IPS DF 6.9 (cell line): ENCODE measurements around the gene NDUFAF3.

Source experiments
- DNase-seq: peaks from one replicate; pipeline ENCODE4 v3.0.0-alpha.2; 2013; ENCODE audit warnings: low read depth, low spot score
- H3K27ac ChIP-seq: one replicate; pipeline ENCODE4 v1.5.1; 2013; ENCODE audit warnings: low read length, control low read depth
- H3K27me3 ChIP-seq: 2 replicates; pipeline ENCODE4 v1.6.1; 2013; ENCODE audit warnings: mild to moderate bottlenecking, low read length; ENCODE audit not compliant: control insufficient read depth, insufficient read depth
- H3K36me3 ChIP-seq: 2 replicates; pipeline ENCODE4 v1.6.1; 2013; ENCODE audit warnings: low read length; ENCODE audit not compliant: control insufficient read depth, insufficient read depth
- H3K4me1 ChIP-seq: 2 replicates; pipeline ENCODE4 v1.6.1; 2013; ENCODE audit warnings: low read length; ENCODE audit not compliant: control insufficient read depth, insufficient read depth
- H3K4me3 ChIP-seq: 2 replicates; pipeline ENCODE4 v1.5.1; 2013; ENCODE audit warnings: mild to moderate bottlenecking, low read length
- H3K9me3 ChIP-seq: 2 replicates; pipeline ENCODE4 v1.6.1; 2013; ENCODE audit warnings: low read length, inconsistent platforms; ENCODE audit not compliant: control insufficient read depth, insufficient read depth
- WGBS: extraction: QIAGEN DNeasy Blood & Tissue Kit; methylation state at CpG from one replicate; pipeline ENCODE4 v1.1.7; 2013; ENCODE audit warnings: mixed read lengths, missing lambda C conversion rate; ENCODE audit not compliant: insufficient read length, insufficient coverage; 5-methylcytosine and 5-hydroxymethylcytosine counted together

NDUFAF3 gene

GRCh38 chr3:48989796-48990635 is 31.9 kb upstream of the NDUFAF3 start, which contains the start of gene P4HTM:
P4HTM (plus strand) TSS chr3:48990241; CDS start chr3:48990257, 16 bp downstream.
- peak; percentile 55 for DNase-seq
- Histone ChIP-seq H3K27ac (no peak within 1 kb of the TSS), H3K27me3 (no peaks in the 10 kb centered on the region), H3K36me3 (0 out of 2 replicates have a peak, but pooled peaks cover 1% of the 10 kb centered on the region), H3K4me1 (peaks cover 4% of the 10 kb centered on the region; the same call in 1 of the 2 replicates), H3K9me3 (no peaks in the 10 kb centered on the region), H3K4me3 (peak within 1 kb of the TSS; percentile 47)
- WGBS = no CpG with 5 or more reads among the region's 91 CpGs

GRCh38 chr3:48990636-48991469 is 31.1 kb upstream of the NDUFAF3 start:
- peaks cover 4% of the 10 kb centered on the region; the same call in 1 of the 2 replicates for H3K4me1 ChIP-seq
- H3K27me3 ChIP-seq = no peaks in the 10 kb centered on the region
- no CpG with 5 or more reads among the region's 40 CpGs for WGBS
- no peak overlapping the region for H3K27ac ChIP-seq
- H3K9me3 ChIP-seq = no peaks in the 10 kb centered on the region
- no peak for DNase-seq
- no peaks in the 10 kb centered on the region for H3K36me3 ChIP-seq
- H3K4me3 ChIP-seq = peak overlapping the region; percentile 47

DNA sequence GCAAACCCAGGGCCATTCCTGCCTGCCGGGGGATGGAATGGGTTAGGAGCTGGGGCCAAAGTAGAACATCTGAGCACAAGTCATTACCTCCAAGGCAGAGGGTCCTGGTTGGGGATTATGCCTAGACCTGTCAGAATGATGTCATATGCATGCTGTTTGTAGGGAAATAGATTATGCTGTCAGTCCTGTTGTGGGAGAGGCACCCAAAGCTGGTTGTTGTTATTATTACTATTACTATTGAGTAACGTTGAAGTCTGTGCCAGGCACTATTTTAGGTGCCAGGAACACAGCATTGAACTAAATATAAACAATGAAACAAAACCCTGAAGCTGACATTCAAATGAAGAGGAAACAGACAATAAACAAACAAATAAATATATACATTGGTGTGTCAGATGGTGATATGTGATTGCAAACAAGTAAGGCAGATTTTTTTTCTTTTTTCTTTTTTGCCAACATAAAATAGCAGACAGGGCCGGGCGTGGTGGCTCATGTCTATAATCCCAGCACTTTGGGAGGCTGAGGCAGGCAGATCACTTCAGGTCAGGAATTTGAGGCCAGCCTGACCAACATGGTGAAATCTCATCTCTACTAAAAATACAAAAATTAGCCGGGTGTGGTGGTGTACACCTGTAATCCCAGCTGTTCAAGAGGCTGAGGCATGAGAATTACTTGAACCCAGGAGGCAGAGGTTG is 29.9 kb upstream of the NDUFAF3 start:
- Histone ChIP-seq H3K36me3 (no peaks in the 10 kb centered on the region), H3K27me3 (no peaks in the 10 kb centered on the region), H3K4me3 (no peak overlapping the region), H3K4me1 (peaks cover 4% of the 10 kb centered on the region; the same call in 1 of the 2 replicates), H3K9me3 (no peaks in the 10 kb centered on the region), H3K27ac (no peak overlapping the region)
- DNase-seq = no peak
- no CpG with 5 or more reads among the region's 5 CpGs for WGBS

- DNase-seq = no peak
- H3K27ac ChIP-seq = no peak overlapping the region
- no peaks in the 10 kb centered on the region for H3K9me3 ChIP-seq
- no peaks in the 10 kb centered on the region for H3K36me3 ChIP-seq
- no peak overlapping the region for H3K4me3 ChIP-seq
- no peaks in the 10 kb centered on the region for H3K27me3 ChIP-seq
- peaks cover 4% of the 10 kb centered on the region; the same call in 1 of the 2 replicates for H3K4me1 ChIP-seq
These were observed 28.1 kb upstream of the NDUFAF3 start for GRCh38 chr3:48993834-48994233.

- Histone ChIP-seq H3K27me3 (no peaks in the 10 kb centered on the region), H3K4me1 (peaks cover 3% of the 10 kb centered on the region), H3K9me3 (no peaks in the 10 kb centered on the region), H3K4me3 (no peak overlapping the region), H3K27ac (no peak overlapping the region), H3K36me3 (no peaks in the 10 kb centered on the region)
- no CpG with 5 or more reads among the region's 8 CpGs for WGBS
- DNase-seq = no peak
These were observed 25.3 kb upstream of the NDUFAF3 start for GRCh38 chr3:48996640-48997039.

- no peak for DNase-seq
- Histone ChIP-seq H3K4me3 (no peak overlapping the region), H3K9me3 (no peaks in the 10 kb centered on the region), H3K36me3 (no peaks in the 10 kb centered on the region), H3K4me1 (peaks cover 3% of the 10 kb centered on the region), H3K27ac (no peak overlapping the region), H3K27me3 (no peaks in the 10 kb centered on the region)
- WGBS = no CpG with 5 or more reads among the region's 8 CpGs
These were observed 24.8 kb upstream of the NDUFAF3 start for GRCh38 chr3:48997102-48997635.

- no CpG with 5 or more reads among the region's 20 CpGs for whole genome bisulfite sequencing
- no peak overlapping the region for H3K4me3 ChIP-seq
- no peak for DNase-seq
- no peaks in the 10 kb centered on the region for H3K9me3 ChIP-seq
- H3K27ac ChIP-seq = no peak overlapping the region
- peaks cover 3% of the 10 kb centered on the region for H3K4me1 ChIP-seq
- no peaks in the 10 kb centered on the region for H3K27me3 ChIP-seq
- H3K36me3 ChIP-seq = no peaks in the 10 kb centered on the region
These were observed 23.9 kb upstream of the NDUFAF3 start for GRCh38 chr3:48997714-48998637.

- Histone ChIP-seq H3K4me1 (peaks cover 3% of the 10 kb centered on the region), H3K36me3 (no peaks in the 10 kb centered on the region), H3K27ac (no peak overlapping the region), H3K9me3 (no peaks in the 10 kb centered on the region), H3K27me3 (no peaks in the 10 kb centered on the region), H3K4me3 (no peak overlapping the region)
- no peak for DNase-seq
- no CpG with 5 or more reads among the region's 8 CpGs for WGBS
These were observed 22.6 kb upstream of the NDUFAF3 start for GRCh38 chr3:48999085-48999858.

DNA sequence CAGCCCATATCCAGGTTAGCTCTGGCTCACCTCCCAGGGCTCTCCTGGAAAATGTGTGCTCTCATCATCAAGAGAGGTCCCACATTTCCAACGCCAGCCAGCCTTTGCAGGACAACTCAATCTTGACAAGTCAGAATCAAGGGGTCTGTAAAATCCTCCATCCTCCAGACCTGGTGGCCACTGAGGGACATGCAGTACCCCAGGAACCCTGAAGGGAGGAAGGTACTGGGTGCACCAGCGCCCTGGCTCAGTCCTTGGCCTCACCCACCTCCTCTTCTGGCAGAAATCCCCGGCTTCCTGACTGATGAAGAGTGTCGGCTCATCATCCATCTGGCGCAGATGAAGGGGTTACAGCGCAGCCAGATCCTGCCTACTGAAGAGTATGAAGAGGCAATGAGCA is 20.8 kb upstream of the NDUFAF3 start:
- no CpG with 5 or more reads among the region's 6 CpGs for WGBS
- Histone ChIP-seq H3K9me3 (no peaks in the 10 kb centered on the region), H3K27ac (no peak overlapping the region)

More for the DNA sequence above, 20.8 kb upstream of the NDUFAF3 start:
- Histone ChIP-seq H3K27me3 (no peaks in the 10 kb centered on the region), H3K4me1 (peaks cover 3% of the 10 kb centered on the region), H3K4me3 (no peak overlapping the region), H3K36me3 (no peaks in the 10 kb centered on the region)
- DNase-seq = no peak
